Body of pancreas (tissue), 4 donors: ENCODE measurements around the gene HLA-DQA1. TPM values are rescaled to one million over a fixed set of nuclear protein-coding genes. Genes with fewer than 3 reads are reported as not detected.

Experiments
- ATAC-seq: fragments of 150-250 bp; one replicate; pipeline ENCODE4 v1.9.1; 2016
- DNase-seq, 4 donors: peaks; one replicate each; pipeline ENCODE4 v3.0.0-alpha.2; 2019
- H3K27ac ChIP-seq, 4 donors: fragments of 200-600 bp; sonication (generic); 1 replicate in 3 of 4; 2 replicates in 1 of 4; pipeline versions ENCODE4 v1.5.1 to v1.6.1; 2016 to 2019; ENCODE audit warnings: mild to moderate bottlenecking in 1 of 4, mixed read lengths in 1 of 4, moderate library complexity in 1 of 4
- H3K27me3 ChIP-seq, 2 donors: fragments of 200-600 bp; sonication (generic); one replicate each; pipeline ENCODE4 v1.6.0; 2016; ENCODE audit warnings: mild to moderate bottlenecking in 1 of 2
- H3K36me3 ChIP-seq, 2 donors: fragments of 200-600 bp; sonication (generic); replicated peaks in 1 of 2; 2 replicates each; pipeline ENCODE4 v1.5.1; 2016; ENCODE audit warnings: low read depth in 2 of 2; ENCODE audit not compliant: insufficient read depth in 1 of 2
- H3K4me1 ChIP-seq: fragments of 200-600 bp; sonication (generic); one replicate; pipeline ENCODE4 v1.6.0; 2016
- H3K4me3 ChIP-seq, 2 donors: fragments of 200-600 bp; sonication (generic); 1 replicate in 1 of 2; 2 replicates in 1 of 2; pipeline ENCODE4 v1.5.1; 2016 to 2019
- H3K9me3 ChIP-seq, 3 donors: fragments of 200-600 bp; sonication (generic); 1 replicate in 2 of 3; 2 replicates in 1 of 3; pipeline ENCODE4 v1.5.1; 2016
- POLR2A ChIP-seq, 3 donors: fragments of 450-650 bp; IDR thresholded peaks; one replicate each; pipeline ENCODE4 v1.6.1; 2016; ENCODE audit warnings: antibody characterized with exemption in 3 of 3, mild to moderate bottlenecking in 2 of 3
- WGBS, 2 donors: methylation state at CpG; one replicate each; pipeline ENCODE4 v1.1.5; 2017; 5-methylcytosine and 5-hydroxymethylcytosine counted together
- intact Hi-C: fragments of 100-400 bp; cut with DNase I; formaldehyde crosslinking; loops from one replicate; pipeline ENCODE4 v1.15.1; 2023
- total RNA-seq, 2 donors: library from RNA; depleted of rRNA; stranded (reverse); fragments of >200 nt; gene quantifications; one replicate each; pipeline ENCODE4 v1.1.0, GENCODE V29; 2016
- TF ChIP-seq, protein P1 (sequence below), 7 experiments: fragments of 450-650 bp in 4 of 7; fragments of 200-600 bp in 3 of 7; sonication (generic) in 3 of 7; IDR thresholded peaks; one replicate each; pipeline ENCODE4 v1.5.1; 2016 to 2019; ENCODE audit warnings: antibody characterized with exemption in 7 of 7

HLA-DQA1 gene
- total RNA-seq, 2 donors from 2014 or later: 0.99 to 10.4 TPM

DNA sequence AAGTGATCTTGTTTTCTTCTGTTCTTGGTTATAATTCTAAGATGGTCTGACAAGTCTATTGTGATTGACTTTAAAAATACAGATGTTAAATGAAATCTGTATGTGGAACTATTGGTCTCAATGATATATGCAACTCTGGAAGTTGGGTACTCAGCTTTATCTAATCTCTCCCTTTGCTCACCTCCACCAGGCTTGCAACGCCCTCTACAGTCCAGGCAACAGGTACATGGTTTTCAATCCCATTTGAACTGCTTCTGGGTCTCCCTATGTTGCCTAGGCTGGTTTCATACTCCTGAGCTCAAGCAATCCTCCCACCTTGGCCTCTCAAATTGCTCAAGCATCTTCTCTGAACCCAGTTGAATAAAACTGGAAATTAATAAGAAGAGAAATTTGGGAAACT, 54.8 kb downstream of the HLA-DQA1 start:
- no peaks in the 10 kb centered on the region for H3K9me3 ChIP-seq
- WGBS, 2 donors: 0% methylated on average over 1 of the region's 1 CpG
- no peak for TF ChIP-seq POLR2A (IDR thresholded peaks at IDR 0.05)
- TF ChIP-seq, protein P1, sequence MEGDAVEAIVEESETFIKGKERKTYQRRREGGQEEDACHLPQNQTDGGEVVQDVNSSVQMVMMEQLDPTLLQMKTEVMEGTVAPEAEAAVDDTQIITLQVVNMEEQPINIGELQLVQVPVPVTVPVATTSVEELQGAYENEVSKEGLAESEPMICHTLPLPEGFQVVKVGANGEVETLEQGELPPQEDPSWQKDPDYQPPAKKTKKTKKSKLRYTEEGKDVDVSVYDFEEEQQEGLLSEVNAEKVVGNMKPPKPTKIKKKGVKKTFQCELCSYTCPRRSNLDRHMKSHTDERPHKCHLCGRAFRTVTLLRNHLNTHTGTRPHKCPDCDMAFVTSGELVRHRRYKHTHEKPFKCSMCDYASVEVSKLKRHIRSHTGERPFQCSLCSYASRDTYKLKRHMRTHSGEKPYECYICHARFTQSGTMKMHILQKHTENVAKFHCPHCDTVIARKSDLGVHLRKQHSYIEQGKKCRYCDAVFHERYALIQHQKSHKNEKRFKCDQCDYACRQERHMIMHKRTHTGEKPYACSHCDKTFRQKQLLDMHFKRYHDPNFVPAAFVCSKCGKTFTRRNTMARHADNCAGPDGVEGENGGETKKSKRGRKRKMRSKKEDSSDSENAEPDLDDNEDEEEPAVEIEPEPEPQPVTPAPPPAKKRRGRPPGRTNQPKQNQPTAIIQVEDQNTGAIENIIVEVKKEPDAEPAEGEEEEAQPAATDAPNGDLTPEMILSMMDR (IDR thresholded peaks at IDR 0.05): peak in 5 of 7 experiments; percentile 2 to 52 (median 30)
- intact Hi-C loops: no loop called here
- no peak for ATAC-seq
- H3K36me3 ChIP-seq: no peaks in the 10 kb centered on the region
- no peaks in the 10 kb centered on the region for H3K27me3 ChIP-seq
- H3K4me1 ChIP-seq: no peaks in the 10 kb centered on the region
- peak in 2 of 4 donors; percentile 16 to 46 for DNase-seq
- H3K4me3 ChIP-seq: no peak overlapping the region
- no peak overlapping the region for H3K27ac ChIP-seq

Other genes with a start within 250 kb of the HLA-DQA1 start
- gene BTNL2, start 230.2 kb upstream of the HLA-DQA1 start, total RNA-seq: not detected
- gene HLA-DRA, start 197.5 kb upstream of the HLA-DQA1 start, total RNA-seq: 100 to 1,000 TPM in 1 of 2 donors, 10 to 100 TPM in 1; 20.1 to 129 TPM
- 10 to 100 TPM in 1 of 2 donors, 1 to 10 TPM in 1; 1.3 to 19.8 TPM for gene HLA-DRB5, start 107.1 kb upstream of the HLA-DQA1 start, total RNA-seq
- 10 to 100 TPM; 20.5 to 30.3 TPM for gene HLA-DRB1, start 47.6 kb upstream of the HLA-DQA1 start, total RNA-seq
- gene HLA-DQB1, start 29.3 kb downstream of the HLA-DQA1 start, total RNA-seq: 1 to 10 TPM in 1 of 2 donors, under 1 TPM in 1; 0.78 to 1.6 TPM
- gene HLA-DQA2, start 104.0 kb downstream of the HLA-DQA1 start, total RNA-seq: not detected
- gene HLA-DQB2, start 126.1 kb downstream of the HLA-DQA1 start, total RNA-seq: not detected
- not detected for gene HLA-DOB, start 179.6 kb downstream of the HLA-DQA1 start, total RNA-seq
- gene TAP2, start 201.3 kb downstream of the HLA-DQA1 start, total RNA-seq: 10 to 100 TPM in 1 of 2 donors, 1 to 10 TPM in 1; 5.2 to 13.8 TPM
- gene PSMB8, start 206.6 kb downstream of the HLA-DQA1 start, total RNA-seq: 10 to 100 TPM in 1 of 2 donors, 1 to 10 TPM in 1; 9.9 to 24.1 TPM
- 10 to 100 TPM in 1 of 2 donors, 1 to 10 TPM in 1; 7.9 to 12.2 TPM for gene TAP1, start 216.3 kb downstream of the HLA-DQA1 start, total RNA-seq
- 10 to 100 TPM in 1 of 2 donors, 1 to 10 TPM in 1; 4.6 to 14.5 TPM for gene PSMB9, start 216.8 kb downstream of the HLA-DQA1 start, total RNA-seq